22Rv1 (cell line): ENCODE measurements around the gene KATNB1.

Experiments used
- CTCF ChIP-seq: fragments of 450-650 bp; IDR thresholded peaks from 2 replicates; pipeline ENCODE4 v1.5.1; 2017; ENCODE audit warnings: mild to moderate bottlenecking
- ZFX ChIP-seq: fragments of 450-650 bp; IDR thresholded peaks from 2 replicates; pipeline ENCODE4 v1.6.1; 2017; ENCODE audit warnings: antibody characterized with exemption, borderline replicate concordance

GRCh38 chr16:57752581-57753447, 17.2 kb downstream of the KATNB1 start:
- no peak for TF ChIP-seq CTCF
- no peak for TF ChIP-seq ZFX
